Left renal cortex interstitium (tissue), 4 donors: ENCODE data around the gene CLBA1. TPM values are rescaled to one million over a fixed set of nuclear protein-coding genes. Genes with fewer than 3 reads are reported as not detected.
"Not testable (repeated sequence)": the region's sequence is repeated elsewhere in the genome, so short reads cannot be mapped to it uniquely, and the experiment has no call there.

Source experiments
- DNase-seq, 4 donors: peaks; one replicate each; pipeline ENCODE4 v3.0.0-alpha.2; 2013; ENCODE audit warnings: low read depth in 4 of 4, low spot score in 2 of 4, missing footprints in 1 of 4
- polyA plus RNA-seq, 4 donors: library from polyadenylated mRNA; unstranded; fragments of 120-200 nt; gene quantifications; one replicate each; pipeline ENCODE4 v1.2.1, GENCODE V29; 2013; ENCODE audit not compliant: insufficient read length in 4 of 4

Gene CLBA1
- polyA plus RNA-seq = 10 to 100 TPM; 22.0 to 34.9 (median 25.4) TPM

- DNase-seq = peak in 3 of 4 donors; percentile 77 to 88 (median 80)
These were observed at the start of gene CLBA1 for GRCh38 chr14:104985675-104986486. Gene CLBA1, plus strand, starts transcription at chr14:104985788. Its CDS starts 644 bp downstream, at chr14:104986432.

DNA sequence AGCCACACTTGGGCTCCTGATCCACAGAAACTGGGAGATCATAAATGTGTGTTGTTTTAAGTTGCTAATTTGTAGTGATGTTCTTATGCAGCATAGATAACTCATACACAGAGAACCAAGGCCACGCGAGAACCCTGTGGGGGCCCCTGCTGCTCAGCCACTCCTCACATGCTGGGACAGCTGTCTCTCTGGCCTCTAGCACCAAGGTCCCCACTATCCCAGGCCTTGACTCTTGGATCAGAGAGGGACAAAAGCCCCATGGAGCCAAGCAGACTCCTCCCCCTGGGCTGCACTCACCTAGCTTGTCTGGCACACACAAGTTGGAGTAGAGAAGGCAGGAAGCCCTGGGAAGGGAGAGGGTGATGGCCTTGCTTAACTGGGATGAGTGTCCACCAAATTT is 49.6 kb upstream of the CLBA1 start:
- no peak for DNase-seq

GRCh38 chr14:104936361-104937155 is 49.0 kb upstream of the CLBA1 start:
- DNase-seq = no peak

DNA sequence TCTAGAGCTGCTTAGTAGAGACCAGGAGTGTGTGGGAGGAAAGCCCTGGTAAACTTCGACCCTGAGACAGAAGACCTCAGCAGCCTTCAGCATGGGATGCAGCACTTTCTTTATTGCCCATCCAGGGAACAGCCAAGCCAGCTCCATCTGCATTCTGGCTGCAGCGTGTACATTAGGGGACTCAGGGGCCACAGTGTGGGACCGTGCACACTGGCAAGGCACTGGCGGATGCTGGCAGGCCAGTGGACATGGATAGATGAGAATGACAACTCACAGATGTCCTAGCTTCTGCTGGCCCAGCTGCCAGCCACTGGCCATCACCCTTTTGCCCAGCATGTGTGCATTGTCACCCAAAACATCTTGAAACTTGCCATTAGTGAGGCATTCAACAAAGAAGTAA is 48.4 kb upstream of the CLBA1 start:
- DNase-seq = no peak

GRCh38 chr14:104937694-104938365 is 47.8 kb upstream of the CLBA1 start:
- DNase-seq = no peak

- DNase-seq = no peak
These were observed 47.2 kb upstream of the CLBA1 start for GRCh38 chr14:104938436-104938835.

- no peak for DNase-seq
These were observed 46.6 kb upstream of the CLBA1 start for GRCh38 chr14:104938960-104939359.

DNA sequence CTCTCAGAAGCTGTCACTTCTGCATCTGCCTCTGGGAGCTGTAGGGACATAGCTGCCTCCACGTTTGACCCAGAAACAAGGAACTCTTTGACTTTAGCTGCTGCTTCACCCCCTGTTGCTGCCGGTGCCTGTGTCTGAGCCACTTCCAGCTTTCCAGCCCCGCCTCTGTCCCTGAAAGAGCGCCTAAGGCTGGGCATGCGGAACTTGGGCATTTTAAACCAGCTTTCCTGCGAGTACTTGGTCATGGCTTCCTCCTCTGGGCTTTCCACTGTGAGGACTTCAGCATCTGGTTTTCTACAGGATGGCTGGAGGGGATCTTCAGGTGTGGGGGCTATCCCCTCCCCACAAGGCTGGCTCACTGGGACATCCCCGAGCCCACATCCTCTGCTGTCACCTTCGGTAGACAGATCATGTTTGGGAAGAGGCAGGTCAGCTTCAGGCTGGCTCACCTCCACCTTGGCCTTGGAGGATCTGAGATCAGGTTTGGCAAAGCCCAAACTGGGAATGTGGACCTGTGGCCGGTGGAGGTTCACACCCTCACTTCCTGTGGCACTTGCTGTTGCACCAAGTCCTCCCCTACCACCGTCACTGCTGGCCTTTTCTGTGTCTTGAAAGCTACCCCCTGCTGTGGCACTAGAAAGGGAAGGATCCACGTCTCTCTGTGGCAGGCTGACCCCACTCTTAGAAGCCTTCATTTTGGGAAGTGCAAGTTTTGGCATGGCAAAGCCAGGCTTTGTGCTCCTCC is 45.8 kb upstream of the CLBA1 start:
- DNase-seq = no peak

DNA sequence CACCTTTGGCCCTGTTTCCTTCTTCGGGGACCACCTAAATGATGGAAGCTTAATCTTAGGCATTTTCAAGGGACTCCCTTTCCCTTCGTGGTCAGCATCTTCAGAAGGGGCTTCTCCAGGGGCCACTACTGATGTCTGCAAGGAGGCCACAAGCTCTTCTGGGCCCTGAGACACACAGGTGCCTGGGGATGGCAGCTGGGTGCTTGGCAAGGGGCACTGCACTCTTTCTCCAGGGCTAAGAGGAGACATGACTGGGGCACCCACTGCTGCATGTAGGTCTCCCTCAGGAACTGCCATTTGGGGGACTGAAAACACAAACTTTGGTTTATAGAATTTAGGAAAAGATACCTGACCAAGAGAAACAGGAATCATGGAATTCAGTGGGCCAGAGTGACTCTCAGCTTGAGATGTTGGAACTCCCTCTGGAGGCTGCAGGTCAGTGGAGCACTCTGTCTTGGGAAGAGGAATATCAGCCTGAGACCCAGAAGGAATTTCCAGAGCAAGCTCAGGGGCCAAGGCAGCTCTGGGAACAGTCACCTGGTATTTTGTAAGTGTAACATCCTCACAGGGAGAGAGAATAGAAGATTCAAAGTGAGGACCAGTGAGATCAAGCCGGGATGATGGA is 45.0 kb upstream of the CLBA1 start:
- DNase-seq = no peak

DNA sequence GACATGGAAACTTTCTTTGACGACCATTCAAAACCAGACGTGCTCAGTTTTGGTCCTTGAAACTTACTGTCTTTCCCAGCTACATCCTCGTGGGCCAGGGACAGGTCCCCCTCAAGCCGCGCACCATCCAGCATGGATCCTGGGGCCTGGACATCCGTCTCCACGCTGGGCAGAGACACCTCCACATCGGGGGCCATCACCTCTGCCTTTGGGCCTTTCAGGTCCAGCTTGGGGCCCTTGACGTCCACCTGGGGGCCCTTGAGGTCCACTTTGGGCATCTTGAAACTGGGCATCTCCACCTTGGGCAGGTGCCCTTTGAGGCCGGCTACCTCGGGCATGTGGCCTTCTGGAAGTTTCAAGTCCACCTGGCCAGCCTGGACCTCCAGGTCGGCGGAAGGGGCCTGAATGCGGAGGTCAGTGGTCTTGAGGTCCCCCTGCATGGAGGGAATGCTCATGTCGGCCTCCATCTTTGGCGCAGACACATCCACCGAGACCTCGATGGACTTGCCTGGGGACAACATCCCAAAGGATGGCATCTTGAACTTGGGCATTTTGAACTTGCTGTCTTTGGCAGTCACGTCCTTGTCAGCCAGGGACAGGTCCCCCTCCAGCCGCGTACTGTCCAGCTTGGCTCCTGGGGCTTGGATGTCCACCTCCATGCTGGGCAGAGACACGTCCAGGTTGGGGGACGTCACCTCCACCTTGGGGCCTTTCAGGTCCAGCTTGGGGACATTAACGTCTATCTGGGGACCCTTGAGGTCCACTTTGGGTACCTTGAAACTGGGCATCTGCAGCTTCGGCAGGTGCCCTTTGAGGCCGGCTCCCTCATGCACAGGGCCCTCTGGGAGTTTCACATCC is 43.9 kb upstream of the CLBA1 start:
- DNase-seq = no peak

- DNase-seq = no peak
These were observed 43.0 kb upstream of the CLBA1 start for GRCh38 chr14:104942586-104942985.

DNA sequence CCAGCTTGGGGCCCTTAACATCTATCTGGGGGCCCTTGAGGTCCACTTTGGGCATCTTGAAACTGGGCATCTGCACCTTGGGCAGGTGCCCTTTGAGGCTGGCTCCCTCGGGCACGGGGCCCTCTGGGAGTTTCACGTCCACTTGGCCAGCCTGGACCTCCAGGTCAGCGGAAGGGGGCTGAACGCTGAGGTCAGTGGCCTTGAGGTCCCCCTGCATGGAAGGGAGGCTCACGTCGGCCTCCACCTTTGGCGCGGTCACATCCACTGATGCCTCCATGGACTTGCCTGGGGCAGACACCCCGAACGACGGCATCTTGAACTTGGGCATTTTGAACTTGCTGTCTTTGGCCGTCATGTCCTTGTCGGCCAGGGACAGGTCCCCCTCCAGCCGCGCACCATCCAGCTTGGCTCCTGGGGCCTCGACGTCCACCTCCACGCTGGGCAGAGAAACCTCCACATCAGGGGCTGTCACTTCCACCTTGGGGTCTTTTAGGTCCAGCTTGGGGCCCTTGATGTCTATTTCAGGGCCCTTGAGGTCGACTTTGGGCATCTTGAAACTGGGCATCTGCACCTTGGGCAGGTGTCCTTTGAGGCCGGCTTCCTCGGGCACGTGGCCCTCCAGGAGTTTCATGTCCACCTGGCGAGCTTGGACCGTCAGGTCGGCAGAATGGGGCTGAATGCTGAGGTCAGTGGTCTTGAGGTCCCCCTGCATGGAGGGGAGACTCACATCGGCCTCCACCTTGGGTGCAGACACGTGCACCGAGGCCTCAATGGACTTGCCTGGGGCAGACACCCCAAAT is 42.2 kb upstream of the CLBA1 start:
- DNase-seq = not testable (repeated sequence)

GRCh38 chr14:104944016-104944308 is 41.6 kb upstream of the CLBA1 start:
- DNase-seq = not testable (repeated sequence)

- not testable (repeated sequence) for DNase-seq
These were observed 41.0 kb upstream of the CLBA1 start for GRCh38 chr14:104944436-104945205.

DNA sequence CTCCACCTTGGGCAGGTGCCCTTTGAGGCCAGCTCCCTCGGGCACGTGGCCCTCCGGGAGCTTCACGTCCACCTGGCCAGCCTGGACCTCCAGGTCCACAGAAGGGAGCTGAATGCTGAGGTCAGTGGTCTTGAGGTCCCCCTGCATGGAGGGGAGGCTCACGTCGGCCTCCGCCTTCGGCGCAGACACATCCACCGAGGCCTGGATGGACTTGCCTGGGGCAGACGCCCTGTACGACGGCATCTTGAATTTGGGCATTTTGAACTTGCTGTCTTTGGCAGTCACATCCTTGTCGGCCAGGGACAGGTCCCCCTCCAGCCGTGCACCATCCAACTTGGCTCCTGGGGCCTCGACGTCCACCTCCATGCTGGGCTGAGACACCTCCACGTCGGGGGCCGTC is 40.3 kb upstream of the CLBA1 start:
- not testable (repeated sequence) for DNase-seq

DNA sequence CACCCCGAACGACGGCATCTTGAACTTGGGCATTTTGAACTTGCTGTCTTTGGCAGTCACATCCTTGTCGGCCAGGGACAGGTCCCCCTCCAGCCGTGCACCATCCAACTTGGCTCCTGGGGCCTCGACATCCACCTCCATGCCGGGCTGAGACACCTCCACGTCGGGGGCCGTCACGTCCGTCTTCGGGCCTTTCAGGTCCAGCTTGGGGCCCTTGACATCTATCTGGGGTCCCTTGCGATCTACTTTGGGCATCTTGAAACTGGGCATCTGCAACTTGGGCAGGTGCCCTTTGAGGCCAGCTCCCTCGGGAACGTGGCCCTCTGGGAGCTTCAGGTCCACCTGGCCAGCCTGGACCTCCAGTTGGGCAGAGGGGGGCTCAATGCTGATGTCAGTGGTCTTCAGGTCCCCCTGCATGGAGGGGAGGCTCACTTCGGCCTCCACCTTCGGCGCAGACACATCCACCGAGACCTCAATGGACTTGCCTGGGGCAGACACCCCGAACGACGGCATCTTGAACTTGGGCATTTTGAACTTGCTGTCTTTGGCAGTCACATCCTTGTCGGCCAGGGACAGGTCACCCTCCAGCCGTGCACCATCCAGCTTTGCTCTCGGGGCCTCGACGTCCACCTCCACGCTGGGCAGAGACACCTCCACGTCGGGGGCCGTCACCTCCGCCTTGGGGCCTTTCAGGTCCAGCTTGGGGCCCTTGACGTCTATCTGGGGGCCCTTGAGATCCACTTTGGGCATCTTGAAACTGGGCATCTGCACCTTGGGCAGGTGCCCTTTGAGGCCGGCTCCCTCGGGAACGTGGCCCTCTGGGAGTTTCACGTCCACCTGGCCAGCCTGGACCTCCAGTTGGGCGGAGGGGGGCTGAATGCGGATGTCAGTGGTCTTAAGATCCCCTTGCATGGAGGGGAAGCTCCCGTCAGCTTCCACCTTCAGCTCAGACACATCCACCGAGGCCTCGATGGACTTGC is 39.3 kb upstream of the CLBA1 start:
- not testable (repeated sequence) for DNase-seq
